Measurements from ENCODE around the gene CTDSPL.
"Not testable (repeated sequence)": the region's sequence is repeated elsewhere in the genome, so short reads cannot be mapped to it uniquely, and the experiment has no call there.

Gene CTDSPL

GRCh38 chr3:37970802-37971201 is 109.1 kb downstream of the CTDSPL start:
- DNase-seq: no peak

- no peak for DNase-seq
Observed at GRCh38 chr3:37971467-37971866, 109.8 kb downstream of the CTDSPL start.

GRCh38 chr3:37972056-37972455 is 110.4 kb downstream of the CTDSPL start:
- DNase-seq: not testable (repeated sequence)

GRCh38 chr3:37973246-37974054 is 111.8 kb downstream of the CTDSPL start:
- no peak for DNase-seq

- DNase-seq: no peak
Observed at GRCh38 chr3:37974121-37975083, 112.7 kb downstream of the CTDSPL start.

GRCh38 chr3:37979541-37980461 is 118.1 kb downstream of the CTDSPL start:
- no peak for DNase-seq

- no peak for DNase-seq
Observed at GRCh38 chr3:37980462-37981347, 119.0 kb downstream of the CTDSPL start.

GRCh38 chr3:37981348-37981664 is 119.6 kb downstream of the CTDSPL start:
- DNase-seq: no peak

GRCh38 chr3:37982331-37982730 is 120.7 kb downstream of the CTDSPL start:
- DNase-seq: no peak

- DNase-seq: no peak
Observed at GRCh38 chr3:37984051-37984450, 122.4 kb downstream of the CTDSPL start.

- DNase-seq: no peak
Observed at GRCh38 chr3:37984596-37984995, 122.9 kb downstream of the CTDSPL start.

- no peak for DNase-seq
Observed at GRCh38 chr3:37985637-37986320, 124.1 kb downstream of the CTDSPL start.

- DNase-seq: no peak
Observed at GRCh38 chr3:37986479-37987314, 125.0 kb downstream of the CTDSPL start.

GRCh38 chr3:37987315-37987697 is 125.6 kb downstream of the CTDSPL start:
- DNase-seq: no peak

GRCh38 chr3:37987751-37988179 is 126.1 kb downstream of the CTDSPL start:
- no peak for DNase-seq

GRCh38 chr3:37988376-37988775 is 126.7 kb downstream of the CTDSPL start:
- not testable (repeated sequence) for DNase-seq

- DNase-seq: no peak
Observed at GRCh38 chr3:37988931-37989525, 127.3 kb downstream of the CTDSPL start.

GRCh38 chr3:37989821-37990480 is 128.3 kb downstream of the CTDSPL start:
- no peak for DNase-seq

GRCh38 chr3:37990527-37990926 is 128.8 kb downstream of the CTDSPL start, which contains the start of gene VILL:
VILL (plus strand) TSS chr3:37990786; CDS start chr3:37993673, 2,887 bp downstream.
- DNase-seq: no peak
